Fibroblast of skin of back (primary cell): ENCODE data around the gene NLRC5.

Experiments
- DNase-seq: peaks from one replicate; pipeline ENCODE4 v3.0.0-alpha.2; 2013

The NLRC5 gene

GRCh38 chr16:57024894-57025680, 35.7 kb downstream of the NLRC5 start:
- no peak for DNase-seq

GRCh38 chr16:57025941-57026777, 36.8 kb downstream of the NLRC5 start:
- no peak for DNase-seq

- DNase-seq = no peak
Observed at GRCh38 chr16:57026778-57027062, 37.4 kb downstream of the NLRC5 start.

- no peak for DNase-seq
Observed at GRCh38 chr16:57027067-57027466, 37.7 kb downstream of the NLRC5 start.

GRCh38 chr16:57028086-57028485, 38.7 kb downstream of the NLRC5 start:
- DNase-seq = no peak

GRCh38 chr16:57029161-57030160, 40.1 kb downstream of the NLRC5 start:
- DNase-seq = peak; percentile 28

GRCh38 chr16:57030346-57030902, 41.1 kb downstream of the NLRC5 start:
- DNase-seq = no peak

- no peak for DNase-seq
Observed at GRCh38 chr16:57031156-57031555, 41.8 kb downstream of the NLRC5 start.

- no peak for DNase-seq
Observed at GRCh38 chr16:57032346-57032745, 43.0 kb downstream of the NLRC5 start.

- no peak for DNase-seq
Observed at GRCh38 chr16:57032931-57033330, 43.6 kb downstream of the NLRC5 start.

- DNase-seq = no peak
Observed at GRCh38 chr16:57036315-57036714, 47.0 kb downstream of the NLRC5 start.

GRCh38 chr16:57036945-57037344, 47.6 kb downstream of the NLRC5 start:
- DNase-seq = peak; percentile 14

GRCh38 chr16:57038166-57038565, 48.8 kb downstream of the NLRC5 start:
- peak; percentile 68 for DNase-seq

GRCh38 chr16:57039148-57039812, 49.9 kb downstream of the NLRC5 start:
- peak; percentile 76 for DNase-seq

GRCh38 chr16:57041182-57042156, 52.1 kb downstream of the NLRC5 start:
- DNase-seq = no peak

GRCh38 chr16:57042157-57043111, 53.1 kb downstream of the NLRC5 start:
- no peak for DNase-seq

- DNase-seq = no peak
Observed at GRCh38 chr16:57043248-57043647, 53.9 kb downstream of the NLRC5 start.

- DNase-seq = no peak
Observed at GRCh38 chr16:57044931-57045693, 55.8 kb downstream of the NLRC5 start.
